Endothelial cell of umbilical vein (primary cell): Measurements from ENCODE around the gene CCR7. TPM values are rescaled to one million over a fixed set of nuclear protein-coding genes. Genes with fewer than 3 reads are reported as not detected.

Experiments used
- BruUV-seq: library from RNA; stranded (reverse); fragments of 400-500 nt; replicated peaks from 2 replicates; lab custom pipeline; 2021; lab: Mats Ljungman, UMichigan
- CTCF ChIA-PET: fragments of 300-600, 350-600 bp; sonication (Branson Sonifier 250); formaldehyde crosslinking; loops from one replicate; lab custom pipeline; 2021; ENCODE audit warnings: antibody characterized with exemption, inconsistent platforms; lab: Charles Lee
- POLR2A ChIA-PET: fragments of 300-600, 350-600 bp; sonication (Branson Sonifier 250); formaldehyde crosslinking; loops from one replicate; lab custom pipeline; 2021; ENCODE audit warnings: antibody characterized with exemption, inconsistent platforms; lab: Charles Lee
- DNase-seq: peaks from one replicate; pipeline ENCODE4 v3.0.0-alpha.2; 2011; ENCODE audit warnings: low read depth, low spot score
- FAIRE-seq: peaks from 2 replicates; lab custom pipeline; 2011; peaks lifted over from hg19 to GRCh38; lab: Jason Lieb, UNC
- H2AFZ ChIP-seq: 2 replicates; pipeline ENCODE4 v1.6.0; 2012; ENCODE audit warnings: low read depth, low read length, control low read depth, inconsistent platforms
- H3K27ac ChIP-seq: 2 replicates; pipeline ENCODE4 v1.5.1; 2011; ENCODE audit warnings: low read depth, mild to moderate bottlenecking, control low read depth, low read length, moderate library complexity; ENCODE audit not compliant: insufficient read depth
- H3K27me3 ChIP-seq, 2 experiments: 2 replicates each; pipeline versions ENCODE4 v1.6.0 to v1.6.1; 2011; ENCODE audit warnings: low read length in 2 of 2, mixed read lengths in 1 of 2; ENCODE audit not compliant: control insufficient read depth in 2 of 2, insufficient read depth in 2 of 2
- H3K36me3 ChIP-seq, 2 experiments: 2 replicates in 1 of 2; 3 replicates in 1 of 2; pipeline ENCODE4 v1.5.1; 2011; ENCODE audit warnings: low read length in 2 of 2, mild to moderate bottlenecking in 1 of 2, moderate library complexity in 1 of 2; ENCODE audit not compliant: control insufficient read depth in 2 of 2, insufficient read depth in 2 of 2; ENCODE audit errors: extremely low read depth in 1 of 2
- H3K4me1 ChIP-seq: 3 replicates; pipeline ENCODE4 v1.5.1; 2011; ENCODE audit warnings: mild to moderate bottlenecking, low read length; ENCODE audit not compliant: control insufficient read depth, insufficient read depth; ENCODE audit errors: extremely low read depth
- H3K4me2 ChIP-seq: 2 replicates; pipeline ENCODE4 v1.6.1; 2011; ENCODE audit warnings: low read length, control low read depth, mixed read lengths; ENCODE audit not compliant: insufficient read depth
- H3K4me3 ChIP-seq, 3 experiments: fragments of 200-600 bp in 1 of 3; sonication (generic), shearing (Covaris generic) in 1 of 3; replicated peaks in 1 of 3; 2 replicates each; pipeline ENCODE4 v1.5.1; 2011 to 2016; ENCODE audit warnings: control low read depth in 3 of 3, low read length in 3 of 3, mild to moderate bottlenecking in 2 of 3, inconsistent platforms in 1 of 3, low read depth in 1 of 3, moderate library complexity in 1 of 3; ENCODE audit not compliant: insufficient read depth in 1 of 3
- H3K79me2 ChIP-seq: 2 replicates; pipeline ENCODE4 v1.6.0; 2012; ENCODE audit warnings: low read length, inconsistent platforms; ENCODE audit not compliant: control insufficient read depth, insufficient read depth
- H3K9ac ChIP-seq: replicated peaks from 2 replicates; pipeline ENCODE3; 2011; ENCODE audit warnings: low read length, control low read depth; ENCODE audit not compliant: insufficient read depth; ENCODE audit errors: extremely low read depth
- H3K9me1 ChIP-seq: replicated peaks from 3 replicates; pipeline ENCODE4 v1.6.0; 2011; ENCODE audit warnings: mild to moderate bottlenecking, low read length; ENCODE audit not compliant: control insufficient read depth, insufficient read depth; ENCODE audit errors: extremely low read depth
- H3K9me3 ChIP-seq: replicated peaks from 2 replicates; pipeline ENCODE4 v1.5.1; 2012; ENCODE audit warnings: low read length, inconsistent platforms; ENCODE audit not compliant: control insufficient read depth, insufficient read depth
- H4K20me1 ChIP-seq: replicated peaks from 2 replicates; pipeline ENCODE3; 2011; ENCODE audit warnings: mild to moderate bottlenecking, low read length; ENCODE audit not compliant: control insufficient read depth, insufficient read depth; ENCODE audit errors: extremely low read depth
- CTCF ChIP-seq, 2 donors: IDR thresholded peaks; 1 replicate in 1 of 2; 2 replicates in 1 of 2; pipeline ENCODE4 v1.5.1; 2011; ENCODE audit warnings: low read length in 2 of 2, mild to moderate bottlenecking in 2 of 2, moderate library complexity in 2 of 2, control low read depth in 1 of 2, inconsistent platforms in 1 of 2, low read depth in 1 of 2; ENCODE audit not compliant: insufficient read depth in 1 of 2; ENCODE audit errors: extremely low read depth in 1 of 2
- EZH2 ChIP-seq: IDR thresholded peaks from 2 replicates; pipeline ENCODE4 v1.6.1; 2012; ENCODE audit warnings: borderline replicate concordance, low read depth, mild to moderate bottlenecking, moderate library complexity, low read length, inconsistent platforms; ENCODE audit not compliant: severe bottlenecking
- GATA2 ChIP-seq: IDR thresholded peaks from 2 replicates; pipeline ENCODE4 v1.7.0; 2011; ENCODE audit warnings: low read depth, mild to moderate bottlenecking, moderate library complexity, mixed read lengths, low read length; ENCODE audit not compliant: insufficient read length, insufficient read depth
- MYC ChIP-seq: IDR thresholded peaks from one replicate; pipeline ENCODE4 v1.6.1; 2011; ENCODE audit warnings: mild to moderate bottlenecking, low read depth, low read length
- POLR2A ChIP-seq: IDR thresholded peaks from 2 replicates; pipeline ENCODE4 v1.6.1; 2012; ENCODE audit warnings: low read depth, mild to moderate bottlenecking, control low read depth, low read length
- POLR2AphosphoS5 ChIP-seq: IDR thresholded peaks from 2 replicates; pipeline ENCODE4 v1.6.1; 2012; ENCODE audit warnings: low read depth, mild to moderate bottlenecking, control low read depth, low read length, moderate library complexity; ENCODE audit not compliant: insufficient read depth
- dilution Hi-C: fragments of 300-500 bp; cut with MboI; formaldehyde crosslinking; loops from one replicate; pipeline ENCODE4 v1.15.0; 2019; ENCODE audit warnings: low sequenced_read_pairs; ENCODE audit not compliant: extremely low pct_ligation_motif_present
- intact Hi-C: fragments of 100-400 bp; cut with micrococcal nuclease; formaldehyde crosslinking; loops from one replicate; pipeline ENCODE4 v1.10.0; 2022
- polyA plus RNA-seq, 4 experiments: library from polyadenylated mRNA; depleted of rRNA in 3 of 4; stranded (reverse) in 3 of 4; unstranded in 1 of 4; fragments of >200 nt; gene quantifications; 2 replicates each; pipeline versions ENCODE4 v1.2.1 to v1.2.3, GENCODE V29; 2011 to 2012; ENCODE audit warnings: missing spikeins in 1 of 4
- total RNA-seq: library from RNA; stranded (reverse); gene quantifications from 2 replicates; pipeline ENCODE4 v1.2.3, GENCODE V29; 2021

The CCR7 gene
- total and polyA plus RNA-seq, 2 donors (not counting 3 experiments of a cell fraction or from before 2014, with no cell fraction given), result 0.18 TPM; not detected in 1

- Histone ChIP-seq H3K9me1 (no peaks in the 10 kb centered on the region), H3K4me1 (peaks cover 1% of the 10 kb centered on the region), H3K36me3 (no peaks in the 10 kb centered on the region), H3K27me3 (peaks cover 24 to 49% of the 10 kb centered on the region in 2 experiments), H3K27ac (no peak overlapping the region), H2AFZ (no peak overlapping the region), H4K20me1 (no peaks in the 10 kb centered on the region), H3K4me3 (no peak overlapping the region), H3K9me3 (no peaks in the 10 kb centered on the region), H3K79me2 (no peaks in the 10 kb centered on the region), H3K9ac (no peak overlapping the region), H3K4me2 (no peak overlapping the region)
- dilution Hi-C loops (no loop called here), intact Hi-C loops (no loop called here)
- ChIA-PET POLR2A (no interaction called here), CTCF (interaction anchor here (1.1 kb wide), 1 partner anchor 9 kb away, joined by 3 read pairs; no protein-coding TSS in a partner anchor)
- no peak for TF ChIP-seq EZH2
- TF ChIP-seq POLR2AphosphoS5, result no peak
- TF ChIP-seq GATA2, result no peak
- no peak for TF ChIP-seq CTCF (IDR thresholded peaks at IDR 0.05; ENCODE audit: extremely low read depth in 1 of 2, insufficient read depth in 1 of 2, low read depth in 1 of 2, low read length in 2 of 2)
- TF ChIP-seq MYC, result no peak
- no peak for TF ChIP-seq POLR2A
- FAIRE-seq, result no peak
- no peak for DNase-seq
- BruUV-seq, result no TSS peak
Measured at GRCh38 chr17:40565769-40566409, 617 bp upstream of the CCR7 start.
